ENCODE results near the gene SETD3. TPM values are rescaled to one million over a fixed set of nuclear protein-coding genes. Genes with fewer than 3 reads are reported as not detected.

SETD3 gene
- total and polyA plus RNA-seq, 10 of the 15 experiments (the other 5 are each of a cell fraction or from before 2014, with no cell fraction given) = 11.3 to 44.2 (median 36.5) TPM

DNA sequence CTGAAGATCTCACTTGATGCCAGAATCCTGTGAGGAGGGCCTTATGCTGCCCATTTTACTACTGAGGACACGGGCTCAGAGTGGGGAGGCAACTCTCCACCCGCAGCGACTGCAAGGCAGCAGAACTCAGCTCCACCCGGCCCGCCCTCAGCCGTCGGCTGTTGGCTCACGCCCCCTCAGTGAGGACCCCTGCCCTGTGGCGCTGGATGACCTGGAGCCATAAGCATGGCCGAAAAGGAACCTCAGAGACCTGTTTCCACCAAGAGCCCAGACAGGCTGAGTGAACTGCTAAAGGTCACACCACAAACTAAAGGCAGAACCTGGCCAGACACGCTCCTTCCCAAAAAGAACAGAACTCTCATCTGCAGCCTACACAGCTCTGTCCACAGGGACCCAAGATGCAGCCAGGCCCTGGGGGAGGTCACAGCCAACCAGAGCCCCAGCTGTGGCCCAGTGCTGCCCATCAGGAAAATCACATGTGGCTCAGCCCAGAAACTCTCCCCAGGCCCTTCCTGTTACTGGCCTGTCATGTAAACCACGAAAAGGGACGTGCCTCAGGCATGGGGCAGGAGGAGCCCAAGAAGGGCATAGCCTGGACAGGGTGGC lies 33.4 kb upstream of the SETD3 start:
- Histone ChIP-seq H3K9ac (ENCODE audit: control insufficient read depth, insufficient read depth, low read length) (no peak overlapping the region), H2AFZ (ENCODE audit: control insufficient read depth, low read depth, low read length) (no peak overlapping the region), H3K27me3 (replicated peaks in 1 of 2; ENCODE audit: control insufficient read depth in 2 of 2, insufficient read depth in 2 of 2, low read length in 1 of 2) (no peaks in the 10 kb centered on the region), H3K36me3 (ENCODE audit: control insufficient read depth in 2 of 2, insufficient read depth in 2 of 2, low read length in 1 of 2) (peaks cover 3 to 11% of the 10 kb centered on the region in 2 experiments; a peak in 2 of 4 replicates), H3K9me3 (replicated peaks; ENCODE audit: control insufficient read depth, insufficient read depth, low read length) (no peaks in the 10 kb centered on the region), H3K4me3 (no peak overlapping the region), H3K79me2 (ENCODE audit: control insufficient read depth, insufficient read depth, low read length) (no peaks in the 10 kb centered on the region), H3K27ac (ENCODE audit: control insufficient read depth, insufficient read depth) (no peak overlapping the region), H4K20me1 (ENCODE audit: control insufficient read depth, insufficient read depth) (no peaks in the 10 kb centered on the region), H3K4me2 (ENCODE audit: control insufficient read depth, insufficient read depth) (no peak overlapping the region), H3K4me1 (ENCODE audit: control insufficient read depth, insufficient read depth, low read length) (no peaks in the 10 kb centered on the region)
- intact Hi-C loops (cut with micrococcal nuclease; ENCODE audit: unreplicated experiment) = no loop called here
- in situ Hi-C loops (cut with MboI) = no loop called here
- ATAC-seq (no peak), DNase-seq (ENCODE audit: low read depth, low spot score) (no peak), FAIRE-seq (no peak)
- 93% methylated on average over 13 of the region's 13 CpGs for WGBS (ENCODE audit: insufficient coverage, insufficient replicate concordance, low lambda C conversion rate, missing lambda C conversion rate)
- ChIA-PET CTCF (no interaction called here), SMC1A (ENCODE audit: uncharacterized antibody, unreplicated experiment) (no interaction called here), POLR2A (interaction anchor here (0.5 kb wide), 1 partner anchor 222 kb away, joined by 4 read pairs; no protein-coding TSS in a partner anchor), RAD21 (ENCODE audit: unreplicated experiment) (no interaction called here)
- TF ChIP-seq STAT1 (conservative IDR thresholded peaks at IDR 0.05) (no peak), NFIC (IDR thresholded peaks at IDR 0.05; ENCODE audit: low read depth, low read length) (no peak), RBBP5 (conservative IDR thresholded peaks at IDR 0.05) (no peak), POLR2A (IDR thresholded peaks at IDR 0.05; ENCODE audit: low read depth, low read length) (peak; percentile 21; the same call in 1 of the 2 replicates), SUZ12 (IDR thresholded peaks at IDR 0.05; ENCODE audit: unreplicated experiment) (no peak)
- TF ChIP-seq, protein P1, sequence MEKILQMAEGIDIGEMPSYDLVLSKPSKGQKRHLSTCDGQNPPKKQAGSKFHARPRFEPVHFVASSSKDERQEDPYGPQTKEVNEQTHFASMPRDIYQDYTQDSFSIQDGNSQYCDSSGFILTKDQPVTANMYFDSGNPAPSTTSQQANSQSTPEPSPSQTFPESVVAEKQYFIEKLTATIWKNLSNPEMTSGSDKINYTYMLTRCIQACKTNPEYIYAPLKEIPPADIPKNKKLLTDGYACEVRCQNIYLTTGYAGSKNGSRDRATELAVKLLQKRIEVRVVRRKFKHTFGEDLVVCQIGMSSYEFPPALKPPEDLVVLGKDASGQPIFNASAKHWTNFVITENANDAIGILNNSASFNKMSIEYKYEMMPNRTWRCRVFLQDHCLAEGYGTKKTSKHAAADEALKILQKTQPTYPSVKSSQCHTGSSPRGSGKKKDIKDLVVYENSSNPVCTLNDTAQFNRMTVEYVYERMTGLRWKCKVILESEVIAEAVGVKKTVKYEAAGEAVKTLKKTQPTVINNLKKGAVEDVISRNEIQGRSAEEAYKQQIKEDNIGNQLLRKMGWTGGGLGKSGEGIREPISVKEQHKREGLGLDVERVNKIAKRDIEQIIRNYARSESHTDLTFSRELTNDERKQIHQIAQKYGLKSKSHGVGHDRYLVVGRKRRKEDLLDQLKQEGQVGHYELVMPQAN (conservative IDR thresholded peaks at IDR 0.05) = no peak
- no TSS peak for BruUV-seq (replicated peaks)

All from GM12878 (cell line).